HepG2 (cell line): ENCODE results near the gene ACAT2. TPM values are rescaled to one million over a fixed set of nuclear protein-coding genes. Genes with fewer than 3 reads are reported as not detected.

ENCODE experiments used
- AKNA ChIP-seq: sonication (generic); formaldehyde crosslinking; IDR thresholded peaks from 2 replicates; pipeline ENCODE4 v1.4.0; 2020; ENCODE audit warnings: missing genetic modification reagents, borderline replicate concordance
- ERF ChIP-seq: IDR thresholded peaks from 2 replicates; pipeline ENCODE4 v1.6.1; 2018; ENCODE audit warnings: missing biosample characterization, missing genetic modification reagents
- FIP1L1 ChIP-seq: fragments of 200-400 bp; formaldehyde crosslinking; IDR thresholded peaks from 2 replicates; pipeline ENCODE4 v1.6.1; 2018; ENCODE audit warnings: low read depth, mild to moderate bottlenecking, low read length, moderate library complexity, borderline replicate concordance; ENCODE audit not compliant: insufficient read depth
- KDM1A ChIP-seq: IDR thresholded peaks from 2 replicates; pipeline ENCODE4 v1.6.1; 2016; ENCODE audit warnings: missing compliant biosample characterization
- KLF11 ChIP-seq: IDR thresholded peaks from 2 replicates; pipeline ENCODE4 v1.6.1; 2016; ENCODE audit warnings: missing compliant biosample characterization
- PRPF4 ChIP-seq: fragments of 200-400 bp; formaldehyde crosslinking; IDR thresholded peaks from 2 replicates; pipeline ENCODE4 v1.6.1; 2016; ENCODE audit warnings: low read length, low read depth; ENCODE audit not compliant: poor library complexity, severe bottlenecking
- RERE ChIP-seq: IDR thresholded peaks from 2 replicates; pipeline ENCODE4 v1.6.1; 2016; ENCODE audit warnings: low read depth, missing genetic modification reagents, missing compliant biosample characterization
- RXRA ChIP-seq: sonication (generic); formaldehyde crosslinking; IDR thresholded peaks from 2 replicates; pipeline ENCODE4 v1.5.1; 2020; ENCODE audit warnings: missing genetic modification reagents
- TERF1 ChIP-seq: sonication (generic); formaldehyde crosslinking; IDR thresholded peaks from 2 replicates; pipeline ENCODE4 v1.8.0; 2022; ENCODE audit warnings: mild to moderate bottlenecking, missing genetic modification reagents, moderate library complexity
- ZNF512B ChIP-seq: sonication (generic); formaldehyde crosslinking; IDR thresholded peaks from 2 replicates; pipeline ENCODE4 v1.5.1; 2020; ENCODE audit warnings: missing genetic modification reagents, mild to moderate bottlenecking, borderline replicate concordance
- ZNF546 ChIP-seq: sonication (generic); formaldehyde crosslinking; conservative IDR thresholded peaks from 2 replicates; pipeline ENCODE4 v1.8.1; 2023; ENCODE audit warnings: mild to moderate bottlenecking, missing genetic modification reagents
- ZNF781 ChIP-seq: sonication (generic); formaldehyde crosslinking; IDR thresholded peaks from 2 replicates; pipeline ENCODE4 v1.5.1; 2020; ENCODE audit warnings: borderline replicate concordance, mild to moderate bottlenecking, missing genetic modification reagents; ENCODE audit errors: not compliant biosample characterization
- ZNF816 ChIP-seq: sonication (generic); formaldehyde crosslinking; IDR thresholded peaks from 2 replicates; pipeline ENCODE4 v1.8.0; 2022; ENCODE audit warnings: missing genetic modification reagents, mild to moderate bottlenecking, borderline replicate concordance
- polyA plus RNA-seq, 8 experiments: library from polyadenylated mRNA; depleted of rRNA in 3 of 8; stranded (reverse) in 7 of 8; unstranded in 1 of 8; fragments of >200 nt; fragmentation: Illumina TruSeq in 4 of 8; extraction: Trizol in 4 of 8; gene quantifications; 2 replicates each; pipeline versions ENCODE4 v1.2.1 to v1.2.3, GENCODE V29; 2011 to 2016; ENCODE audit warnings: low read depth in 4 of 8, missing spikeins in 1 of 8, mixed read lengths in 1 of 8; ENCODE audit not compliant: insufficient read depth in 1 of 8
- total RNA-seq, 5 experiments: library from RNA; depleted of rRNA; stranded (reverse); fragments of >200 nt; fragmentation: Illumina TruSeq; extraction: Trizol; gene quantifications; 2 replicates each; pipeline ENCODE4 v1.2.3, GENCODE V29; 2016; ENCODE audit warnings: low read depth in 1 of 5

The ACAT2 gene
- total and polyA plus RNA-seq, 2 of the 13 experiments (the other 11 are each of a cell fraction or from before 2014, with no cell fraction given), result 121 to 534 TPM

GRCh38 chr6:159789377-159790148, 27.7 kb downstream of the ACAT2 start, which contains the start of gene TCP1 (continued):
- TF ChIP-seq AKNA (CRISPR knock-in tag), result no peak
- TF ChIP-seq RXRA, result no peak; the same call in 1 of the 2 replicates
- peak; percentile 27 for TF ChIP-seq PRPF4
- no peak for TF ChIP-seq TERF1 (CRISPR knock-in tag)
- TF ChIP-seq ZNF546 (CRISPR knock-in tag), result 0 out of 2 replicates have a peak, but pooled peaks have one; percentile 82
- peak; percentile 57; the same call in 1 of the 2 replicates for TF ChIP-seq ERF (CRISPR knock-in tag)
- TF ChIP-seq RERE, result no peak
- no peak for TF ChIP-seq KDM1A (CRISPR knock-in tag)
- TF ChIP-seq KLF11 (CRISPR knock-in tag), result peak; percentile 69
- peak; percentile 94 for TF ChIP-seq ZNF781 (CRISPR knock-in tag)
- no peak; the same call in 1 of the 2 replicates for TF ChIP-seq ZNF512B (CRISPR knock-in tag)
- TF ChIP-seq ZNF816 (CRISPR knock-in tag), result no peak; the same call in 1 of the 2 replicates
- 0 out of 2 replicates have a peak, but pooled peaks have one; percentile 48 for TF ChIP-seq FIP1L1
